ENCODE data around the gene SLC44A3. TPM values are rescaled to one million over a fixed set of nuclear protein-coding genes. Genes with fewer than 3 reads are reported as not detected.

Gene SLC44A3
- total and polyA plus RNA-seq, 9 of the 15 experiments (the other 6 are each of a cell fraction or from before 2014, with no cell fraction given): not detected

DNA sequence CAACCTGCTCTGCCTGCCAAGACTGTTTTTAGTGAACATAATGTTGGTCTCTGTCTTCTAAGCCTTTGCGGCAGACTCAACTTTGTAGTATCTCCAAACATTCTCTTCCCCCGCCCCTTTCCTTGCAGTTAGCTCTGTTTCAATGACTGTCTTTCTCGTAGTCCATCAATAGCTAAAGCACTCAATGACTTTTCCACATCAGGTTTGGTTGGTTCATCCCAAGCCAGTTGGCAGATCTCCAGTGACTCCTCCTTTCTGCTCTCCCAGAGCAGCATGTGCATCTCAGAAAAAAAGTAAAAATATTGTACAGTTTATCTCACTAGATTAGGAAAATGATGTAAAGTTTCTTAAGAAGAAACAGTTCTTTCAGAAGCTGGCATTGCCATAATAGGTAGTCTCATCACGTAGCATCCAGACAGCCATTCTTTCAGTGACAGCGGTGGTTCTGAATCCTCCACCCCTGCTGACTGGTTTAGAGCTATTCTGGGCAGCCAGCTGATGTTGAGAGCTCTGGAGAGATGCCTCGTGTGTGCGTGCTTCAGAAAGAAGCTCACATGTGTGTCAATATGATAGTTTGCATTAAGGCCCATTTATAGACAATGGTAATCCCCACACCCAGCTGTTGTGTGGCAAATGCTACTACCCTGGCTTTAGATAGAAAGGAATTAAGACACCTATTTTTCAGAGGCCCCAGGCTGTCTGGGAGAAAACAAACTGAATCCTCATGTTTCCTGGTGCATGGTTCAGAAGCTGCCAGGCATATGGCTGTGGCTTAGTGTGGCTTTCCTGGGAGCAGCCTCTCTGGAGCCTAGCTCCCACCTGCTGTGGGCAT is 53.6 kb downstream of the SLC44A3 start:
- Histone ChIP-seq H3K36me3 (ENCODE audit: control insufficient read depth, insufficient read depth, low read length) (no peaks in the 10 kb centered on the region), H4K20me1 (replicated peaks; ENCODE audit: control insufficient read depth, insufficient read depth, low read length) (no peaks in the 10 kb centered on the region), H3K9ac (ENCODE audit: insufficient read depth in 1 of 2, low read depth in 2 of 2, low read length in 2 of 2) (no peak overlapping the region), H3K27ac (ENCODE audit: extremely low read depth, low read depth, low read length) (no peak overlapping the region), H3K4me3 (no peak overlapping the region), H3K79me2 (ENCODE audit: control insufficient read depth, insufficient read depth, low read length) (no peaks in the 10 kb centered on the region), H3K9me1 (ENCODE audit: control insufficient read depth, insufficient read depth, low read length) (no peaks in the 10 kb centered on the region), H2AFZ (ENCODE audit: low read depth, low read length) (no peak overlapping the region), H3K9me3 (replicated peaks; ENCODE audit: control insufficient read depth, insufficient read depth, low read depth, low read length) (no peaks in the 10 kb centered on the region), H3K4me1 (replicated peaks in 1 of 2; ENCODE audit: control insufficient read depth in 2 of 2, insufficient read depth in 2 of 2, low read length in 2 of 2) (no peaks in the 10 kb centered on the region), H3K4me2 (ENCODE audit: insufficient read depth, low read length) (no peak overlapping the region), H3K27me3 (ENCODE audit: control insufficient read depth in 2 of 2, insufficient read depth in 2 of 2, low read length in 2 of 2) (peaks cover 29 to 51% of the 10 kb centered on the region in 2 experiments)
- in situ Hi-C loops (cut with MboI) (no loop called here), intact Hi-C loops (cut with micrococcal nuclease) (no loop called here)
- ATAC-seq (no peak), FAIRE-seq (no peak), DNase-seq (ENCODE audit: extremely low read depth in 1 of 4, low spot score in 3 of 4) (no peak)
- CTCF ChIA-PET (ENCODE audit: low intra/inter-chr PET ratio): no interaction called here
- 8% methylated on average over 7 of the region's 7 CpGs for WGBS (ENCODE audit: insufficient coverage, low coverage, missing lambda C conversion rate)
- POLR2A ChIA-PET: interaction anchor here (0.6 kb wide), 1 partner anchor 100 kb away, joined by 3 read pairs; no protein-coding TSS in a partner anchor
- BruUV-seq (replicated peaks): no TSS peak
- no peak for TF ChIP-seq ZBTB8A (IDR thresholded peaks at IDR 0.05; ENCODE audit: partially characterized antibody)
- no peak for TF ChIP-seq TAF15 (IDR thresholded peaks at IDR 0.05; ENCODE audit: low read depth, low read length)
- TF ChIP-seq SMARCB1 (IDR thresholded peaks at IDR 0.05; ENCODE audit: insufficient read length, low read depth): no peak
- TF ChIP-seq PTBP1 (IDR thresholded peaks at IDR 0.05; ENCODE audit: low read depth, low read length): no peak
- TF ChIP-seq, protein P1, sequence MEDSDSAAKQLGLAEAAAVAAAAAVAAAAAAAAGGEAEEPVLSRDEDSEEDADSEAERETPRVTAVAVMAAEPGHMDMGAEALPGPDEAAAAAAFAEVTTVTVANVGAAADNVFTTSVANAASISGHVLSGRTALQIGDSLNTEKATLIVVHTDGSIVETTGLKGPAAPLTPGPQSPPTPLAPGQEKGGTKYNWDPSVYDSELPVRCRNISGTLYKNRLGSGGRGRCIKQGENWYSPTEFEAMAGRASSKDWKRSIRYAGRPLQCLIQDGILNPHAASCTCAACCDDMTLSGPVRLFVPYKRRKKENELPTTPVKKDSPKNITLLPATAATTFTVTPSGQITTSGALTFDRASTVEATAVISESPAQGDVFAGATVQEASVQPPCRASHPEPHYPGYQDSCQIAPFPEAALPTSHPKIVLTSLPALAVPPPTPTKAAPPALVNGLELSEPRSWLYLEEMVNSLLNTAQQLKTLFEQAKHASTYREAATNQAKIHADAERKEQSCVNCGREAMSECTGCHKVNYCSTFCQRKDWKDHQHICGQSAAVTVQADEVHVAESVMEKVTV (CRISPR knock-in tag; IDR thresholded peaks at IDR 0.05): no peak
- no peak for TF ChIP-seq GTF2E2 (tag; IDR thresholded peaks at IDR 0.05)
- TF ChIP-seq RBM15 (IDR thresholded peaks at IDR 0.05; ENCODE audit: insufficient read depth, low read length): no peak
- TF ChIP-seq ZNF121 (CRISPR knock-in tag; conservative IDR thresholded peaks at IDR 0.05): no peak
- TF ChIP-seq SMAD1 (IDR thresholded peaks at IDR 0.05; ENCODE audit: low read depth, low read length, partially characterized antibody): no peak
- TF ChIP-seq NFE2 (IDR thresholded peaks at IDR 0.05; ENCODE audit: low read depth): no peak
- no peak for TF ChIP-seq SMARCA5 (IDR thresholded peaks at IDR 0.05)
- TF ChIP-seq MAZ (CRISPR knock-in tag; conservative IDR thresholded peaks at IDR 0.05 in 1 of 2, IDR thresholded peaks at IDR 0.05 in 1 of 2): no peak
- TF ChIP-seq ZSCAN29 (IDR thresholded peaks at IDR 0.05): no peak
- TF ChIP-seq ZSCAN32 (CRISPR knock-in tag; IDR thresholded peaks at IDR 0.05): no peak
- no peak for TF ChIP-seq JUN (IDR thresholded peaks at IDR 0.05; ENCODE audit: borderline replicate concordance, low read depth, low read length)
- TF ChIP-seq JUN (CRISPR knock-in tag; IDR thresholded peaks at IDR 0.05; ENCODE audit: borderline replicate concordance): no peak
- TF ChIP-seq, protein P2, sequence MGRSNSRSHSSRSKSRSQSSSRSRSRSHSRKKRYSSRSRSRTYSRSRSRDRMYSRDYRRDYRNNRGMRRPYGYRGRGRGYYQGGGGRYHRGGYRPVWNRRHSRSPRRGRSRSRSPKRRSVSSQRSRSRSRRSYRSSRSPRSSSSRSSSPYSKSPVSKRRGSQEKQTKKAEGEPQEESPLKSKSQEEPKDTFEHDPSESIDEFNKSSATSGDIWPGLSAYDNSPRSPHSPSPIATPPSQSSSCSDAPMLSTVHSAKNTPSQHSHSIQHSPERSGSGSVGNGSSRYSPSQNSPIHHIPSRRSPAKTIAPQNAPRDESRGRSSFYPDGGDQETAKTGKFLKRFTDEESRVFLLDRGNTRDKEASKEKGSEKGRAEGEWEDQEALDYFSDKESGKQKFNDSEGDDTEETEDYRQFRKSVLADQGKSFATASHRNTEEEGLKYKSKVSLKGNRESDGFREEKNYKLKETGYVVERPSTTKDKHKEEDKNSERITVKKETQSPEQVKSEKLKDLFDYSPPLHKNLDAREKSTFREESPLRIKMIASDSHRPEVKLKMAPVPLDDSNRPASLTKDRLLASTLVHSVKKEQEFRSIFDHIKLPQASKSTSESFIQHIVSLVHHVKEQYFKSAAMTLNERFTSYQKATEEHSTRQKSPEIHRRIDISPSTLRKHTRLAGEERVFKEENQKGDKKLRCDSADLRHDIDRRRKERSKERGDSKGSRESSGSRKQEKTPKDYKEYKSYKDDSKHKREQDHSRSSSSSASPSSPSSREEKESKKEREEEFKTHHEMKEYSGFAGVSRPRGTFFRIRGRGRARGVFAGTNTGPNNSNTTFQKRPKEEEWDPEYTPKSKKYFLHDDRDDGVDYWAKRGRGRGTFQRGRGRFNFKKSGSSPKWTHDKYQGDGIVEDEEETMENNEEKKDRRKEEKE (IDR thresholded peaks at IDR 0.05; ENCODE audit: borderline replicate concordance in 1 of 2, control insufficient read depth in 1 of 2, low read depth in 2 of 2, low read length in 1 of 2): no peak
- TF ChIP-seq FOXA3 (CRISPR knock-in tag; conservative IDR thresholded peaks at IDR 0.05 in 1 of 2, IDR thresholded peaks at IDR 0.05 in 1 of 2): no peak
- TF ChIP-seq BCOR (IDR thresholded peaks at IDR 0.05): no peak

Data from K562 (cell line).